Loucy (cell line): ENCODE measurements around the gene DCAF7.

ENCODE experiments used
- H2AFZ ChIP-seq: fragments of 200-600 bp; sonication (generic); 2 replicates; pipeline ENCODE4 v1.6.0; 2016; ENCODE audit warnings: antibody characterized with exemption, mild to moderate bottlenecking, low read length, moderate library complexity
- H3F3A ChIP-seq: fragments of 200-600 bp; 2 replicates; pipeline ENCODE4 v1.6.0; 2016; ENCODE audit warnings: antibody characterized with exemption, low read depth, mild to moderate bottlenecking
- H3K27me3 ChIP-seq: fragments of 200-600 bp; sonication (generic); 2 replicates; pipeline ENCODE4 v1.6.1; 2014; ENCODE audit warnings: low read length, mild to moderate bottlenecking; ENCODE audit not compliant: insufficient read depth, poor library complexity, severe bottlenecking
- H3K36me3 ChIP-seq: fragments of 200-600 bp; sonication (generic); 2 replicates; pipeline ENCODE4 v1.6.1; 2016; ENCODE audit warnings: low read length; ENCODE audit not compliant: insufficient read depth
- H3K4me1 ChIP-seq: fragments of 200-600 bp; sonication (generic); 2 replicates; pipeline ENCODE4 v1.5.1; 2014; ENCODE audit warnings: low read length, mild to moderate bottlenecking; ENCODE audit not compliant: insufficient read depth, poor library complexity, severe bottlenecking
- H3K4me2 ChIP-seq: fragments of 200-600 bp; sonication (generic); 2 replicates; pipeline ENCODE4 v1.6.0; 2014; ENCODE audit warnings: antibody characterized with exemption, low read length, low read depth, mild to moderate bottlenecking; ENCODE audit not compliant: poor library complexity, severe bottlenecking
- H3K4me3 ChIP-seq: fragments of 200-600 bp; sonication (generic); 2 replicates; pipeline ENCODE4 v1.5.1; 2014; ENCODE audit warnings: low read length, mild to moderate bottlenecking, mixed read lengths; ENCODE audit not compliant: poor library complexity, severe bottlenecking
- H3K79me2 ChIP-seq: fragments of 200-600 bp; sonication (generic); 2 replicates; pipeline ENCODE4 v1.6.1; 2014; ENCODE audit warnings: low read length; ENCODE audit not compliant: insufficient read depth
- H3K9ac ChIP-seq: fragments of 200-600 bp; sonication (generic); 2 replicates; pipeline ENCODE4 v1.6.0; 2014; ENCODE audit warnings: mild to moderate bottlenecking, low read depth, low read length, moderate library complexity; ENCODE audit not compliant: poor library complexity, severe bottlenecking
- H3K9me2 ChIP-seq: fragments of 200-600 bp; sonication (generic); replicated peaks from 2 replicates; pipeline ENCODE4 v1.6.1; 2016; ENCODE audit warnings: low read depth, low read length, mixed read lengths
- H3K9me3 ChIP-seq: fragments of 200-600 bp; sonication (generic); 2 replicates; pipeline ENCODE4 v1.6.1; 2014; ENCODE audit warnings: mild to moderate bottlenecking, antibody characterized with exemption, low read length, low read depth; ENCODE audit not compliant: insufficient read depth
- H4K20me1 ChIP-seq: fragments of 200-600 bp; sonication (generic); 2 replicates; pipeline ENCODE4 v1.6.0; 2014; ENCODE audit warnings: antibody characterized with exemption, low read length, mild to moderate bottlenecking; ENCODE audit not compliant: insufficient read depth, poor library complexity, severe bottlenecking
- CTCF ChIP-seq: fragments of 200-600 bp; sonication (generic); conservative IDR thresholded peaks from 2 replicates; pipeline ENCODE4 v1.5.1; 2014; ENCODE audit warnings: mild to moderate bottlenecking, antibody characterized with exemption, low read length
- EZH2phosphoT487 ChIP-seq: fragments of 200-600 bp; IDR thresholded peaks from 2 replicates; pipeline ENCODE4 v1.6.1; 2018; ENCODE audit warnings: antibody characterized with exemption, mild to moderate bottlenecking, moderate library complexity, borderline replicate concordance

The DCAF7 gene

GRCh38 chr17:63511331-63511730 is 38.9 kb upstream of the DCAF7 start:
- H4K20me1 ChIP-seq: no peaks in the 10 kb centered on the region
- no peak overlapping the region for H3K4me3 ChIP-seq
- no peaks in the 10 kb centered on the region for H3K79me2 ChIP-seq
- H3K4me2 ChIP-seq: no peak overlapping the region
- H3K9me2 ChIP-seq: no peaks in the 10 kb centered on the region
- no peaks in the 10 kb centered on the region for H3K27me3 ChIP-seq
- no peak for TF ChIP-seq EZH2phosphoT487
- no peak for TF ChIP-seq CTCF
- H3K4me1 ChIP-seq: no peaks in the 10 kb centered on the region
- H3K36me3 ChIP-seq: no peaks in the 10 kb centered on the region
- H3K9ac ChIP-seq: no peak overlapping the region
- H3K9me3 ChIP-seq: no peaks in the 10 kb centered on the region
- no peaks in the 10 kb centered on the region for H3F3A ChIP-seq
- no peak overlapping the region for H2AFZ ChIP-seq

GRCh38 chr17:63512388-63512787 is 37.9 kb upstream of the DCAF7 start:
- H3K27me3 ChIP-seq: no peaks in the 10 kb centered on the region
- no peaks in the 10 kb centered on the region for H3K9me2 ChIP-seq
- no peaks in the 10 kb centered on the region for H4K20me1 ChIP-seq
- no peak overlapping the region for H3K4me3 ChIP-seq
- no peak overlapping the region for H3K4me2 ChIP-seq
- no peaks in the 10 kb centered on the region for H3K9me3 ChIP-seq
- H3K36me3 ChIP-seq: no peaks in the 10 kb centered on the region
- no peak overlapping the region for H2AFZ ChIP-seq
- TF ChIP-seq EZH2phosphoT487: no peak
- no peak for TF ChIP-seq CTCF
- no peaks in the 10 kb centered on the region for H3K79me2 ChIP-seq
- no peaks in the 10 kb centered on the region for H3K4me1 ChIP-seq
- no peaks in the 10 kb centered on the region for H3F3A ChIP-seq
- no peak overlapping the region for H3K9ac ChIP-seq

GRCh38 chr17:63512896-63513644 is 37.2 kb upstream of the DCAF7 start:
- Histone ChIP-seq H3F3A (no peaks in the 10 kb centered on the region), H4K20me1 (no peaks in the 10 kb centered on the region), H3K4me3 (no peak overlapping the region), H3K36me3 (no peaks in the 10 kb centered on the region), H3K9me2 (no peaks in the 10 kb centered on the region), H3K9ac (no peak overlapping the region), H3K27me3 (no peaks in the 10 kb centered on the region), H3K9me3 (no peaks in the 10 kb centered on the region), H3K4me1 (no peaks in the 10 kb centered on the region), H3K79me2 (no peaks in the 10 kb centered on the region), H3K4me2 (no peak overlapping the region), H2AFZ (no peak overlapping the region)
- TF ChIP-seq CTCF (no peak), EZH2phosphoT487 (no peak)
